ENCODE results near the gene TLE3. TPM values are rescaled to one million over a fixed set of nuclear protein-coding genes. Genes with fewer than 3 reads are reported as not detected.
A peak's percentile ranks its signal among the peaks of the same experiment; 100 is the strongest.

TLE3 gene
- total RNA-seq, 4 donors from 2014 or later: 39.1 to 275 (median 71.6) TPM

GRCh38 chr15:70097063-70097320 is 725 bp downstream of the TLE3 start:
- Histone ChIP-seq H3K9me3 (no peaks in the 10 kb centered on the region), H3K27ac (peak overlapping the region; percentile 71 to 94 (median 81)), H3K36me3 (no peaks in the 10 kb centered on the region), H3K27me3 (no peaks in the 10 kb centered on the region), H3K4me1 (peaks cover 57% of the 10 kb centered on the region in 2 donors), H3K4me3 (replicated peaks in 1 of 3) (peak overlapping the region; percentile 79 to 85 (median 83))
- 0% methylated on average over 3 of the region's 37 CpGs; no CpG with 5 or more reads in 1 of the 2 donors for WGBS, 2 donors
- DNase-seq: no peak
- TF ChIP-seq CTCF (IDR thresholded peaks at IDR 0.05) (no peak), POLR2A (IDR thresholded peaks at IDR 0.05) (no peak)
- intact Hi-C loops (cut with DNase I): loop anchor here (10.0 kb wide), 3 partner anchors 118 to 622 kb away; no protein-coding TSS in a partner anchor

- peak in 1 of 6 experiments; percentile 16 for TF ChIP-seq CTCF (IDR thresholded peaks at IDR 0.05)
- TF ChIP-seq POLR2A (IDR thresholded peaks at IDR 0.05): no peak
- peak overlapping the region; percentile 79 to 85 (median 83) for H3K4me3 ChIP-seq (replicated peaks in 1 of 3)
- 1 to 2% methylated on average over 10 to 28 of the region's 75 CpGs for whole genome bisulfite sequencing, 2 donors
- peaks cover 58% of the 10 kb centered on the region in 2 donors for H3K4me1 ChIP-seq
- H3K36me3 ChIP-seq: no peaks in the 10 kb centered on the region
- H3K27me3 ChIP-seq: no peaks in the 10 kb centered on the region
- H3K27ac ChIP-seq: peak overlapping the region; percentile 71 to 94 (median 81)
- intact Hi-C loops (cut with DNase I): loop anchor here (10.0 kb wide), 3 partner anchors 118 to 622 kb away; no protein-coding TSS in a partner anchor
- DNase-seq: peak; percentile 57 to 68
- no peaks in the 10 kb centered on the region for H3K9me3 ChIP-seq
These were observed 1.3 kb downstream of the TLE3 start for GRCh38 chr15:70096215-70097062.

GRCh38 chr15:70095408-70096214 is 2.1 kb downstream of the TLE3 start:
- intact Hi-C loops (cut with DNase I): loop anchor here (10.0 kb wide), 3 partner anchors 119 to 621 kb away; no protein-coding TSS in a partner anchor

GRCh38 chr15:70094690-70095311 is 2.9 kb downstream of the TLE3 start:
- intact Hi-C loops (cut with DNase I): loop anchor here (10.0 kb wide), 3 partner anchors 120 to 620 kb away; no protein-coding TSS in a partner anchor
- H3K4me1 ChIP-seq: peaks cover 50 to 60% of the 10 kb centered on the region in 2 donors
- peak in 1 of 2 donors; percentile 63 for TF ChIP-seq POLR2A (IDR thresholded peaks at IDR 0.05)
- no peak for TF ChIP-seq CTCF (IDR thresholded peaks at IDR 0.05)

More at GRCh38 chr15:70095408-70096214, 2.1 kb downstream of the TLE3 start:
- peak; percentile 54 to 61 for DNase-seq
- H3K36me3 ChIP-seq: no peaks in the 10 kb centered on the region
- H3K27ac ChIP-seq: peak overlapping the region; percentile 54 to 94 (median 81)
- TF ChIP-seq CTCF (IDR thresholded peaks at IDR 0.05) (no peak), POLR2A (IDR thresholded peaks at IDR 0.05) (no peak)
- H3K27me3 ChIP-seq: no peaks in the 10 kb centered on the region
- H3K4me3 ChIP-seq (replicated peaks in 1 of 3): peak overlapping the region; percentile 79 to 85 (median 83)
- H3K9me3 ChIP-seq: no peaks in the 10 kb centered on the region
- H3K4me1 ChIP-seq: peaks cover 57 to 59% of the 10 kb centered on the region in 2 donors
- WGBS, 2 donors: 0 to 5% methylated on average over 12 to 21 of the region's 66 CpGs

More at GRCh38 chr15:70094690-70095311, 2.9 kb downstream of the TLE3 start:
- 23 to 30% methylated on average over 8 of the region's 8 CpGs for WGBS, 2 donors
- H3K9me3 ChIP-seq: no peaks in the 10 kb centered on the region
- peak overlapping the region; percentile 54 to 94 (median 81) for H3K27ac ChIP-seq
- no peaks in the 10 kb centered on the region for H3K36me3 ChIP-seq
- peak; percentile 79 to 85 for DNase-seq
- no peaks in the 10 kb centered on the region for H3K27me3 ChIP-seq
- peak overlapping the region in 2 of 3 donors; percentile 79 to 85 for H3K4me3 ChIP-seq (replicated peaks in 1 of 3)
